Measurements from ENCODE around the gene EEPD1.
"Not testable (repeated sequence)": the region's sequence is repeated elsewhere in the genome, so short reads cannot be mapped to it uniquely, and the experiment has no call there.

The EEPD1 gene

GRCh38 chr7:36152756-36153570 lies at the start of gene EEPD1:
Gene EEPD1, plus strand, starts transcription at chr7:36153254. Its CDS starts 1,071 bp downstream, at chr7:36154325.
- DNase-seq (ENCODE audit: low read depth), result peak; percentile 99

DNA sequence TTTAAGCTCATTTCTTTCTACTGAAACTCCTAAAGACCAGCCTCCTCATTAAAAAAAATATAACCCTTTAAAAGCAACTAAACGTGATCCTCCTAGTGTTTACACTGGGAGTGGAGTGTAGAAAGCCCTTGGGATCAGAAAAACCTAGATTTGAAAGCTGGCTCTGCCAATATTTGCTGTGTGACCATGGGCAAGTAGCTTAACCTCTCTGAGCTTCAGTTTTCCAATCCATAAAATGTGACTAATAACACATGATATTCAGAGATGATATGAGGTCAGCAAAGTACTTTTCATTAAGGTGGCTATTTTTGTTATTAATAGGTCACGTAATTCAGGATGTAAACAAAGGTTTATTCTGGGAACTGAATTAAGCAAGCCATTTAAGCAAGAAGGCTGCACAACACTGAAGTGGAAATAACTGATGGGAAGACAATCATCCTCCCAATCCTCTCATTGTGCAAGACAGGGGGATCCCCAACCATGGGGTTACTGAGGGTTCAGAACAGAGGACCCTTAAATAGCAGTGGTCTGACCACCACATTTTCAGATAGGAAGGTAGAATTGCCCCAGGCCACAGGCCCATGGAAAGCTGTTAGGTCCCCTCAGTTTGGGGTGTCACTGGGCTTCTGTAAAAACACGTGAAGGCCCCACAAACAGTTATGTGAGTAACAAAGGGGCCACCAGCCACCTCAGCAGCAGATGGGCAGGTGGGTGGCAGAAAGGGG lies 49.1 kb upstream of the EEPD1 start:
- no peak for DNase-seq (ENCODE audit: low read depth)

GRCh38 chr7:36106972-36107908 lies 45.8 kb upstream of the EEPD1 start:
- not testable (repeated sequence) for DNase-seq (ENCODE audit: low read depth)

- no peak for DNase-seq (ENCODE audit: low read depth)
These were observed 45.0 kb upstream of the EEPD1 start for GRCh38 chr7:36107926-36108631.

DNA sequence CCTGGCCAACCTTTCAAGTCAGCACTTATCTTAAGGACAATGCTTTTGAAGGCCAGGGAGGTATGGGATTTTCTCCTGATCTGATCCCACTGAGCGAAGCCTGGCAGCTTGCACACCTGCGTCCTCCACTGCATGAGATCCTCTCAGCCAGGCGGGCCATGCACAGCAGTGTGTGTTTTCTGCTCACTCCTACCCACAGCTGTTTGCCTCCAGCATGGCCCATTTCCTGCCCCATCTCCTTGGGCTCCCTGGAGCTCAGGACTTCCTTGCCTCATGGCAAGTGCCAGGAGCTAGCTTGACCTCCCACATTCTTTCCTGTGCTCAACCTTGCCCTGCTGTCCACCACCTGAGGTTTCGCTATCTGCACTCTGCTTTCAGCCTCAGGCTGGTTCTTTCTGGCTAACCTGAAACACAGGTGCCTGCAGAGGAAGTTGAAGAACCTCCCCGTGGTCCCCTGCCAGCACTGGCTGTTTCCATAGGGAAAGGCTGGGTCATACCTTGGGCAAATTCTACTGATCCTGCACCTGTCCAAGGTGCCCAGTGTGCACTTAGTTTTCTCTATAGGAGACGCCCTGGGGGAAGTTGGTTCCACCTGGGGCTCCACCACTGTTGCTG lies 43.9 kb upstream of the EEPD1 start:
- no peak for DNase-seq (ENCODE audit: low read depth)

- DNase-seq (ENCODE audit: low read depth), result no peak
These were observed 42.5 kb upstream of the EEPD1 start for GRCh38 chr7:36110584-36110983.

- no peak for DNase-seq (ENCODE audit: low read depth)
These were observed 40.1 kb upstream of the EEPD1 start for GRCh38 chr7:36112969-36113368.

GRCh38 chr7:36114355-36114754 lies 38.7 kb upstream of the EEPD1 start:
- no peak for DNase-seq (ENCODE audit: low read depth)

DNA sequence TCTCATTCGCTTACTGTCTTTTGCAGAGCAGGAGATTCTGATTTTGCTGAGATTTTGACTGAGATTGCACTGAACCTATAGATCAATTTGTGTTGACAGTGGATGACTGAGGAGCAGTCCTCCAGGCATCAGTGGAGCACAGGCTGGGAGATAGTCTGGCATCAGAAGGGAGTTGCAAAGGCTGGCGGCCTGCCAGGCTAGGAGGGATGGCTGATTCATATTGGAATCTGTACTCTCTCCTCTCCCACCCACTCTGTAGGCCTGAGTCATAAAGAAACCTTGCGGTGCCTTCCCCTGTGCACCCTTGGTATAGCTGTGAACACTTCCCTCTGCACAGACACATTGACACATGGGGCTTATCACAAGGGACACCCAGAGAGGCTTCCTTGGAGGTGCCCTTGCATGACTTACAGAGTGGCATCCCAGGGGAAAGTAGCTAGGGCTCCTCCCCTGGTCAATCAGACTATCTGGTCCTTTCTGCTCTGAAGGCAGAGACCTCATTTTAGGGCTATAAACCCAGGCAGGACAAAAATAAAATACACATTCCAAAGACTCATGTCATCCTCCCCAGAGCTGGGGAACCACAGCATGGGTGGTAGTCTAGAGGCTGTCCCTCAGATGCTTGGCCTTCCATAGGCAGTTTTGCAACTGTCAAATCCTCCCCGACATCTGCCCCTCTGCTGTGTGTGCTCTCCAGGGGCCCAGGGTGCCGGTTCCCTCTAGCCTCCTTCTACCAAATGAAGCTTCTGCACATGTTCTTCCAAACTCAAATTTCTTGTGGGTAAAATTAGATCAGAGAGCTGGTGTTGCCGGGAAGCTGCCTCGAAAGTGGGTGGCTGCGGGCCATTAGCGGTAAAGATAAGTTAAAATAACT lies 37.4 kb upstream of the EEPD1 start:
- peak; percentile 8 for DNase-seq (ENCODE audit: low read depth)

- no peak for DNase-seq (ENCODE audit: low read depth)
These were observed 36.5 kb upstream of the EEPD1 start for GRCh38 chr7:36116347-36117202.

DNA sequence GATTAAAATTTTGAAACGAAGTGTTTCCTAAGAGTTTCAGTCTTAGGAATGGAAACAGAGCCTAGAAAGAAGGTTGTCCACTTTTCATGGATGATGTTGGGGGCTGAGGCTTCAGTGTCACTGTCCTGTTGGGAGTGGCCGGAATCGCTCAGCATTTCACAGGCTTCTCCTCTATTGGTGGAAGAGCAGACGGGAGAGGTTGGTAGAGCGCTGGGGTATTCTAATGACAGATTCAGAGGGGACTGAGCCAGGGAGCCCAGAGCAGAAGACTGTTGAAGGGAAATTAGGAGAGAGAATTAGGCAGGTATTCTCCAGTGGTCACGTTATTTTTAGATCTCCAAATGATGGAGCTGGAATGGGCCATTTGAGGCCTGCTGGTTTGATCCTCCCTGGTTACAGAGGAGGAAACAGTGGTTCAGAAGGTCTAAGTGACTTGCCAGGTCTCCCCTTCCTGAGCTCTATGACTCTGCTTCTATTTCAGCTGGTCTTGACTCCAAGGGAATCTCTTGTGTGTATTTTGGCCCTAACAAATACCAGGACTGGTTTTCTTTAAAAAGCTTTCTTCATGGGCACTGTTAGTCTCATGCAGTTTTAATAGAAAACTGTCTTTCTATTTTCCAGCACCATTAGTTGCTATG lies 35.7 kb upstream of the EEPD1 start:
- DNase-seq (ENCODE audit: low read depth), result no peak

DNA sequence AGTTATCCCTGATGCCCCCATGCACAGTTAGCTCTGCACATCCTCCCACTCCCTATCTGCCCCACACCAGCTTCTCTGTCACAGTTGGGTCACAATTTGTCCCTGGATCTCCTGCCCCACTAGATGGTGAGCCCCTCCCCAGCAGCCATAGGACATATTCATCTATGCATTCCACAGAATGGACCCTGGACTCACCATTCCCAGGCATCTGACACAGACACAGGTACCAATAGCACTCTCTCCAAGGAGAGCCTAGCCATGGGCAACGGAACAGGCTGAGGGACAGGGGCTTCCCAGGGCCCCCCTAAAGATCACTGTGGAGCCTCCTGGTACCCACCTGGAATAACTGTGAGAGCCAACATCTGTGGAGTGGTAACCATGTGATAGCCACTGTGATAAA lies 34.7 kb upstream of the EEPD1 start:
- no peak for DNase-seq (ENCODE audit: low read depth)

- no peak for DNase-seq (ENCODE audit: low read depth)
These were observed 33.9 kb upstream of the EEPD1 start for GRCh38 chr7:36119005-36119706.

DNA sequence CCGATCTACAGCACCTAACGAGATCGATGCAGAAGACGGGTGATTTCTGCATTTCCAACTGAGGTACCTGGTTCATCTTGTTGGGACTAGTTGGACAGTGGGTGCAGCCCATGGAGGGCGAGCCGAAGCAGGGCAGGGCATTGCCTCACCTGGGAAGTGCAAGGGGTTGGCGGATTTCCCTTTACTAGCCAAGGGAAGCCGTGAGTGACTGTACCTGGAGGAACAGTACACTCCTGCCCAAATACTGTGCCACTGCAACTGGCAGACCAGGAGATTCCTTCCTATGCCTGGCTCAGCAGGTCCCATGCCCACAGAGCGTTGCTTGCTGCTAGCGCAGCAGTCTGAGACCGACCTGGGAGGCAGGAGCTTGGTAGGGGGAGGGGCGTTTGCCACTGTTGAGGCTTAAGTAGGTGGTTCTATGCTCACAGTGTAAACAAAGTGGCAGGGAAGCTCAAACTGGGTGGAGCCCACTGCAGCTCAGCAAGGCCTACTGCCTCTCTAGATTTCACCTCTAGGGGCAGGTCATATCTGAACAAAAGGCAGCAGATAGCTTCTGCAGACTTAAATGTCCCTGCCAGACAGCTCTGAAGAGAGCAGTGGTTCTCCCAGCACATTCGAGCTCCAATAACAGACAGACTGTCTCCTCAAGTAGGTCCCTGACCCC lies 32.9 kb upstream of the EEPD1 start:
- not testable (repeated sequence) for DNase-seq (ENCODE audit: low read depth)

DNA sequence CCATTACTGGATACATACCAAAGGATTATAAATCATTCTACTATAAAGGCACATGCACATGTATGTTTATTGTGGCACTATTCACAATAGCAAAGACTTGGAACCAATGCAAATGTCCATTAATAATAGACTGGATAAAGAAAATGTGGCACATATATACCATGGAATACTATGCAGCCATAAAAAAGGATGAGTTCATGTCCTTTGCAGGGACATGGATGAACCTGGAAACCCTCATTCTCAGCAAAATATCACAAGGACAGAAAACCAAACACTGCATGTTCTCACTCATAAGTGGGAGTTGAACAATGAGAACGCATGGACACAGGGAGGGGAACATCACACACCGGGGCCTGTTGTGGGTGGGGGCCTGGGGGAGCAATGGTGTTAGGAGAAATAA lies 27.4 kb upstream of the EEPD1 start:
- not testable (repeated sequence) for DNase-seq (ENCODE audit: low read depth)

DNA sequence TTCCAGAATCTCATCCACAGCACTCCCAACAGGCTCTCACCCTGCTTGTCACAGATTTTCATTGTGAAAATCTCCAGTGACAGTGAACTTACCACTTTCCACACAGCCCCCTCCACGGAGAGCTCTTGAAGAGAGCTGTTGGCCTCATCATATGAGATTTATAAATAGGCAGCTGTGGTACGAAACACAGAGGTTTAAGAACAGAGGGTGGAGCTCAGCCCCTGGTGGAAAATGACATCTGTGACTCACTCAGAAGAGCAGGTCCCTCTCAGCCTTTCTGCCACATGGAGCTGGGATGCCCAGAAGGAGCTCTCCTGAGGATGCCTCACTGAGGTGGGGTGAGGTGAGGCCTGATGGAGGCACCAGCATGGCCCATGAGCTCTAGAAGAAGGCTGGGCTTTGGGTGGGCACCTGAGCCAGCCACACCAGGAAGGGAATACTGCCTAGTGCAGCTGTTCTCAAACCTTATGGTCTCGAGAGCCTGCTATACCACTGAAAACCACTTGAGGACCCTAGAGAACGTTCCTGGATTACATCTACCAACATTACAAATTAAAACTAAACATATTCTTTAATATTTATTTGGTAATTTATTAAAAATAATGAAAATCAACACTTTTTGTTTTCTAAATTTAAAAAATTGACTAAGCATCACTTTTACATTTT lies 25.8 kb upstream of the EEPD1 start:
- DNase-seq (ENCODE audit: low read depth), result no peak

GRCh38 chr7:36128448-36129047 lies 24.5 kb upstream of the EEPD1 start:
- no peak for DNase-seq (ENCODE audit: low read depth)
